ENCODE measurements around the gene CAMK1D. TPM values are rescaled to one million over a fixed set of nuclear protein-coding genes. Genes with fewer than 3 reads are reported as not detected.

CAMK1D gene
- total and polyA plus RNA-seq, 2 of the 8 experiments (the other 6 are each of a cell fraction or from before 2014, with no cell fraction given): 3.5 to 10.6 TPM

DNA sequence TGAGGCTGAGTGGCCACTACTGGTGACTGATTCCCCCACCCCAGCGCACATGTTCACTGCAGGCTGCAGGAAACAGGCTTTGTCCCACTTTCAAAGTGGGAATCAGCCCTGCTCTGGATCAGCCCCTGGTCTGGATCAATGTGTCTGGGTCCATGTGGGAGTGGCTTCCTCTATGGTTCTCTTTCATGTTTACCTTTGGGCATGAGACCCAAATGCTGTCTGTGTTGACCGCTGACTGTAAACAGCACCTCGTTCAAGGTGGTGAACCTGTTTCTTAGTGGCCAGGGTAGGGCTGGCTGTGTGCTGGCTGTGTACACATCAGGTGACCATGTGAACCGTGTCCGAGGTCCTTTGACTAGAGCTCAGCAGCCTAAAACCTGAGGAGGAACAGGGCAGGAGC, 121.8 kb downstream of the CAMK1D start:
- no peak overlapping the region for H4K5ac ChIP-seq (ENCODE audit: insufficient read length, low read depth, low read length)
- H3K56ac ChIP-seq (replicated peaks; ENCODE audit: insufficient read length, low read depth, low read length): no peak overlapping the region
- H2BK5ac ChIP-seq (ENCODE audit: low read depth, low read length): no peak overlapping the region
- no peak overlapping the region for H2BK15ac ChIP-seq (ENCODE audit: low read length)
- H2BK20ac ChIP-seq (ENCODE audit: low read length): no peak overlapping the region
- ChIA-PET POLR2A (ENCODE audit: partially characterized antibody) (interaction anchor here (0.6 to 1.0 kb wide), 2 partner anchors 14 to 34 kb away, joined by 3 to 4 read pairs; no protein-coding TSS in a partner anchor), CTCF (ENCODE audit: partially characterized antibody) (interaction anchor here (0.5 to 2.5 kb wide), 3 partner anchors 13 to 105 kb away, joined by 3 to 13 read pairs (median 3); no protein-coding TSS in a partner anchor)
- peaks cover 0 to 1% (median 0%) of the 10 kb centered on the region in 4 experiments; a peak in 3 of 7 replicates for H3K4me1 ChIP-seq (replicated peaks in 1 of 4; ENCODE audit: control insufficient read depth in 3 of 4, insufficient read depth in 4 of 4, low read length in 3 of 4)
- no peaks in the 10 kb centered on the region for H4K20me1 ChIP-seq (replicated peaks in 1 of 2; ENCODE audit: control insufficient read depth in 1 of 2, insufficient read depth in 2 of 2, low read length in 2 of 2)
- H2BK12ac ChIP-seq (ENCODE audit: low read depth, low read length): no peak overlapping the region
- no peak overlapping the region for H3K27ac ChIP-seq (ENCODE audit: low read depth, low read length)
- H3K23ac ChIP-seq (ENCODE audit: insufficient read length): no peak overlapping the region
- TF ChIP-seq PHF8 (conservative IDR thresholded peaks at IDR 0.05; ENCODE audit: low read depth, low read length) (no peak), SAP30 (IDR thresholded peaks at IDR 0.05; ENCODE audit: insufficient read depth, insufficient replicate concordance, low read length) (no peak), NANOG (IDR thresholded peaks at IDR 0.05; ENCODE audit: insufficient read depth, low read depth, low read length, poor library complexity, severe bottlenecking) (no peak), CREB1 (IDR thresholded peaks at IDR 0.05) (no peak), RFX5 (IDR thresholded peaks at IDR 0.05; ENCODE audit: borderline replicate concordance, low read depth, low read length) (no peak), HDAC6 (IDR thresholded peaks at IDR 0.05; ENCODE audit: low read depth, low read length) (no peak)
- TF ChIP-seq, protein P1, sequence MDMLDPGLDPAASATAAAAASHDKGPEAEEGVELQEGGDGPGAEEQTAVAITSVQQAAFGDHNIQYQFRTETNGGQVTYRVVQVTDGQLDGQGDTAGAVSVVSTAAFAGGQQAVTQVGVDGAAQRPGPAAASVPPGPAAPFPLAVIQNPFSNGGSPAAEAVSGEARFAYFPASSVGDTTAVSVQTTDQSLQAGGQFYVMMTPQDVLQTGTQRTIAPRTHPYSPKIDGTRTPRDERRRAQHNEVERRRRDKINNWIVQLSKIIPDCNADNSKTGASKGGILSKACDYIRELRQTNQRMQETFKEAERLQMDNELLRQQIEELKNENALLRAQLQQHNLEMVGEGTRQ (IDR thresholded peaks at IDR 0.05; ENCODE audit: low read length): no peak
- no peaks in the 10 kb centered on the region for H3K27me3 ChIP-seq (replicated peaks in 1 of 4; ENCODE audit: control insufficient read depth in 3 of 4, extremely low read depth in 1 of 4, insufficient read depth in 3 of 4, low read length in 3 of 4)
- no peaks in the 10 kb centered on the region for H3K23me2 ChIP-seq (ENCODE audit: low read depth, low read length)
- no peaks in the 10 kb centered on the region for H3K9me3 ChIP-seq (ENCODE audit: insufficient read depth in 2 of 2, low read depth in 1 of 2, low read length in 1 of 2)
- DNase-seq (ENCODE audit: low read depth in 1 of 2, low spot score in 2 of 2) (no peak), FAIRE-seq (no peak)
- H3K14ac ChIP-seq (ENCODE audit: insufficient read length): no peak overlapping the region
- no peaks in the 10 kb centered on the region for H3K36me3 ChIP-seq (ENCODE audit: control insufficient read depth in 2 of 4, insufficient read depth in 4 of 4, low read length in 3 of 4)
- H2AFZ ChIP-seq (ENCODE audit: low read length): no peak overlapping the region
- no peak overlapping the region for H2AK5ac ChIP-seq (ENCODE audit: low read depth, low read length)
- no peak overlapping the region for H3K9ac ChIP-seq (replicated peaks in 1 of 4; ENCODE audit: extremely low read depth in 1 of 4, low read depth in 3 of 4, low read length in 3 of 4)
- no peaks in the 10 kb centered on the region for H3K79me1 ChIP-seq (ENCODE audit: low read depth, low read length)
- H2BK120ac ChIP-seq (replicated peaks; ENCODE audit: low read depth, low read length): no peak overlapping the region
- WGBS, 2 experiments (ENCODE audit: extremely low coverage in 1 of 2, insufficient coverage in 1 of 2, insufficient read length in 1 of 2, insufficient replicate concordance in 2 of 2, low coverage in 1 of 2, low lambda C conversion rate in 2 of 2, missing lambda C conversion rate in 1 of 2): 75% methylated on average over 5 of the region's 5 CpGs; no CpG with 5 or more reads in 1 of the 2 experiments
- no peak overlapping the region for H4K8ac ChIP-seq (ENCODE audit: extremely low read depth, insufficient read depth, low read length)
- no peak overlapping the region for H3K4me3 ChIP-seq (ENCODE audit: extremely low read depth in 1 of 4, insufficient read depth in 2 of 4, low read depth in 3 of 4, low read length in 4 of 4)
- H3K18ac ChIP-seq (ENCODE audit: extremely low read depth, low read length): no peak overlapping the region
- no peak overlapping the region for H4K91ac ChIP-seq (replicated peaks; ENCODE audit: insufficient read length, low read length)
- H3K4me2 ChIP-seq (ENCODE audit: insufficient read depth in 1 of 2, low read depth in 2 of 2, low read length in 2 of 2): no peak overlapping the region
- no peaks in the 10 kb centered on the region for H3K79me2 ChIP-seq (ENCODE audit: control insufficient read depth in 1 of 2, insufficient read depth in 2 of 2, low read length in 2 of 2)
- H3K4ac ChIP-seq (replicated peaks; ENCODE audit: insufficient read length, low read depth, low read length): no peak overlapping the region

Data from H1 (cell line).